ENCODE data around the gene SLC4A1AP. TPM values are rescaled to one million over a fixed set of nuclear protein-coding genes. Genes with fewer than 3 reads are reported as not detected.

Gene SLC4A1AP
- total RNA-seq: 18.7 TPM
- long read RNA-seq, transcript SLC4A1AP-201 (14 exons, 2,959 nt): major isoform, 74 of 93 reads
- long read RNA-seq, partial matches to known transcripts: 6 of 93 reads
- long read RNA-seq, other reads (novel, unspliced or antisense): 13 of 93 reads

GRCh38 chr2:27663285-27664153 is at the start of gene SLC4A1AP, which contains the start of gene SUPT7L:
Gene SLC4A1AP (plus strand): TSS chr2:27663889. CDS start chr2:27663915, 26 bp downstream.
Gene SUPT7L (minus strand): TSS chr2:27663614. CDS start chr2:27662192, 1,422 bp downstream.
- H3K27me3 ChIP-seq: no peaks in the 10 kb centered on the region
- TF ChIP-seq CTCF (IDR thresholded peaks at IDR 0.05): no peak
- peaks cover 57% of the 10 kb centered on the region for H3K36me3 ChIP-seq
- peak; percentile 88 for DNase-seq
- peak within 1 kb of the TSS; percentile 93 for H3K4me3 ChIP-seq
- peak within 1 kb of the TSS; percentile 94 for H3K27ac ChIP-seq
- H3K4me1 ChIP-seq: peaks cover 27% of the 10 kb centered on the region
- intact Hi-C loops (cut with DNase I): no loop called here
- peak; percentile 92 for ATAC-seq
- H3K9me3 ChIP-seq: no peaks in the 10 kb centered on the region

- H3K36me3 ChIP-seq: peaks cover 89% of the 10 kb centered on the region
- no peak for DNase-seq
- intact Hi-C loops (cut with DNase I): no loop called here
Measured at GRCh38 chr2:27613985-27614384, 49.7 kb upstream of the SLC4A1AP start.

GRCh38 chr2:27615316-27615715 is 48.4 kb upstream of the SLC4A1AP start:
- ATAC-seq: no peak
- peaks cover 88% of the 10 kb centered on the region for H3K36me3 ChIP-seq
- TF ChIP-seq CTCF (IDR thresholded peaks at IDR 0.05): no peak

More at GRCh38 chr2:27613985-27614384, 49.7 kb upstream of the SLC4A1AP start:
- no peaks in the 10 kb centered on the region for H3K27me3 ChIP-seq
- no peaks in the 10 kb centered on the region for H3K9me3 ChIP-seq
- TF ChIP-seq CTCF (IDR thresholded peaks at IDR 0.05): no peak
- no peak for ATAC-seq
- H3K4me3 ChIP-seq: no peak overlapping the region
- no peak overlapping the region for H3K27ac ChIP-seq
- no peaks in the 10 kb centered on the region for H3K4me1 ChIP-seq

GRCh38 chr2:27621524-27621923 is 42.2 kb upstream of the SLC4A1AP start:
- no peak for ATAC-seq
- intact Hi-C loops (cut with DNase I): no loop called here
- peaks cover 76% of the 10 kb centered on the region for H3K36me3 ChIP-seq

More at GRCh38 chr2:27615316-27615715, 48.4 kb upstream of the SLC4A1AP start:
- intact Hi-C loops (cut with DNase I): no loop called here
- no peaks in the 10 kb centered on the region for H3K9me3 ChIP-seq
- no peak overlapping the region for H3K27ac ChIP-seq
- H3K4me3 ChIP-seq: no peak overlapping the region
- H3K4me1 ChIP-seq: no peaks in the 10 kb centered on the region
- DNase-seq: no peak
- H3K27me3 ChIP-seq: no peaks in the 10 kb centered on the region

GRCh38 chr2:27622921-27623384 is 40.7 kb upstream of the SLC4A1AP start:
- intact Hi-C loops (cut with DNase I): no loop called here
- no peak for TF ChIP-seq CTCF (IDR thresholded peaks at IDR 0.05)
- DNase-seq (no peak), ATAC-seq (no peak)
- H3K27me3 ChIP-seq: no peaks in the 10 kb centered on the region
- H3K4me3 ChIP-seq: no peak overlapping the region
- H3K9me3 ChIP-seq: no peaks in the 10 kb centered on the region
- H3K27ac ChIP-seq: no peak overlapping the region
- peaks cover under 1% of the 10 kb centered on the region for H3K4me1 ChIP-seq
- peaks cover 62% of the 10 kb centered on the region for H3K36me3 ChIP-seq

More at GRCh38 chr2:27621524-27621923, 42.2 kb upstream of the SLC4A1AP start:
- Histone ChIP-seq H3K27me3 (no peaks in the 10 kb centered on the region), H3K4me3 (no peak overlapping the region), H3K9me3 (no peaks in the 10 kb centered on the region), H3K4me1 (no peaks in the 10 kb centered on the region), H3K27ac (no peak overlapping the region)
- no peak for DNase-seq
- TF ChIP-seq CTCF (IDR thresholded peaks at IDR 0.05): no peak

All from upper lobe of right lung (tissue), 1 donor.